GM21723 (cell line): Measurements from ENCODE around the gene RECK.
A peak's percentile ranks its signal among the peaks of the same experiment; 100 is the strongest.
"Not testable (repeated sequence)": the region's sequence is repeated elsewhere in the genome, so short reads cannot be mapped to it uniquely, and the experiment has no call there.

Experiments used
- ATAC-seq: cut with Tn5 transposase; IDR thresholded peaks from one replicate; pipeline ENCODE4 v1.9.1; 2021; ENCODE audit warnings: mild to moderate bottlenecking, moderate library complexity; ENCODE audit not compliant: unreplicated experiment

RECK gene, protein sequence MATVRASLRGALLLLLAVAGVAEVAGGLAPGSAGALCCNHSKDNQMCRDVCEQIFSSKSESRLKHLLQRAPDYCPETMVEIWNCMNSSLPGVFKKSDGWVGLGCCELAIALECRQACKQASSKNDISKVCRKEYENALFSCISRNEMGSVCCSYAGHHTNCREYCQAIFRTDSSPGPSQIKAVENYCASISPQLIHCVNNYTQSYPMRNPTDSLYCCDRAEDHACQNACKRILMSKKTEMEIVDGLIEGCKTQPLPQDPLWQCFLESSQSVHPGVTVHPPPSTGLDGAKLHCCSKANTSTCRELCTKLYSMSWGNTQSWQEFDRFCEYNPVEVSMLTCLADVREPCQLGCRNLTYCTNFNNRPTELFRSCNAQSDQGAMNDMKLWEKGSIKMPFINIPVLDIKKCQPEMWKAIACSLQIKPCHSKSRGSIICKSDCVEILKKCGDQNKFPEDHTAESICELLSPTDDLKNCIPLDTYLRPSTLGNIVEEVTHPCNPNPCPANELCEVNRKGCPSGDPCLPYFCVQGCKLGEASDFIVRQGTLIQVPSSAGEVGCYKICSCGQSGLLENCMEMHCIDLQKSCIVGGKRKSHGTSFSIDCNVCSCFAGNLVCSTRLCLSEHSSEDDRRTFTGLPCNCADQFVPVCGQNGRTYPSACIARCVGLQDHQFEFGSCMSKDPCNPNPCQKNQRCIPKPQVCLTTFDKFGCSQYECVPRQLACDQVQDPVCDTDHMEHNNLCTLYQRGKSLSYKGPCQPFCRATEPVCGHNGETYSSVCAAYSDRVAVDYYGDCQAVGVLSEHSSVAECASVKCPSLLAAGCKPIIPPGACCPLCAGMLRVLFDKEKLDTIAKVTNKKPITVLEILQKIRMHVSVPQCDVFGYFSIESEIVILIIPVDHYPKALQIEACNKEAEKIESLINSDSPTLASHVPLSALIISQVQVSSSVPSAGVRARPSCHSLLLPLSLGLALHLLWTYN

GRCh38 chr9:36036780-36037548 lies at the start of gene RECK:
TSS of gene RECK (plus strand) at chr9:36036913. CDS start at chr9:36036999, 86 bp downstream.
- ATAC-seq, result peak; percentile 89

DNA sequence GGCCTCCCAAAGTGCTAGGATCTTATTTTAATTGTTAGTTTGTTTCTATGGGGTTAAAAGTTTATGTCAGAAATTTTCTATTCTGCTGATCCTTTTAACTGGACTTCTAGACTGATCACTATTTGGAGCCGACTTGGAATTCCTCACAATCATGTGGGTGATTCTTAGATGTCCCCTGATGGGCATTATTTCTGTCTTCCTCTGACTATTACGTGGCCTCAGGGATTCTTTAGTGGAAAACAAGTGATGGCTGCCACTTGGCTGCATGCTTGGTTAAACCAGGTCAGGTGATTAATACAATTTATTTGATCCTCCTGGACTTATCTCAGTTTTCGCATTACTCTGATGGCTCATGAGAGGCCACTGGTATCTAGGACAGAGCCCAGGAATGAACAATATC lies 46.6 kb upstream of the RECK start:
- ATAC-seq, result no peak

- ATAC-seq, result not testable (repeated sequence)
Measured at GRCh38 chr9:35993136-35993535, 43.6 kb upstream of the RECK start.

GRCh38 chr9:35993976-35994720 lies 42.6 kb upstream of the RECK start:
- no peak for ATAC-seq

- no peak for ATAC-seq
Measured at GRCh38 chr9:35994959-35995358, 41.8 kb upstream of the RECK start.

DNA sequence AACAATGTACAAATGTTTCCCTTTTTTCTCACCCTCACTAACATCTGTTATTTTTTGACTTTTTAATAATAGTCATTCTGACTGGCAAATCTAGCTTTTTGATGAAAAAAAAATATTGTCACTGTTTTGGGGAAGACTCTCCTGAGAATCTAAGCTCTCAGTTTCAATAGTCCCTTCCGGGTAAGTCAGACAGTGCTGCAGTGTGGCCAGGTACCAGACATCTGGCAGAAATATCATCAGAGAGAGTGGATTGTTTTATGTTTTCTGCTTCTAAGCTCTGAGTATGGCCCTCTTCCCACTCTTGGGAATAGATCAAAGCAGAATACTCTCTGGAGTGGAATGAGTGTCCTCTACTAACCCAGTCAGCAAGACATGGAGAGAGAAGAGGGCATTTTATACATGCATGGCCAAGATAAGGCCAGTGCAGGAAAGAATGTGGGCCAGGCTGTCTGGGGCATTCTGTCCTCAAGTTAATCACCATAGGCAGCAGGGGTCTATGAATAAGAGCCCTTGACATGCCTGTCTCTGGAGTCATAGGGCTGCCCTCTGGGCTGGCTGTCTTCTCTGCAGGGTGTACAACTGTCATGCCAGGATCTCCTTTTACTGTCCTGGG lies 40.2 kb upstream of the RECK start:
- no peak for ATAC-seq

DNA sequence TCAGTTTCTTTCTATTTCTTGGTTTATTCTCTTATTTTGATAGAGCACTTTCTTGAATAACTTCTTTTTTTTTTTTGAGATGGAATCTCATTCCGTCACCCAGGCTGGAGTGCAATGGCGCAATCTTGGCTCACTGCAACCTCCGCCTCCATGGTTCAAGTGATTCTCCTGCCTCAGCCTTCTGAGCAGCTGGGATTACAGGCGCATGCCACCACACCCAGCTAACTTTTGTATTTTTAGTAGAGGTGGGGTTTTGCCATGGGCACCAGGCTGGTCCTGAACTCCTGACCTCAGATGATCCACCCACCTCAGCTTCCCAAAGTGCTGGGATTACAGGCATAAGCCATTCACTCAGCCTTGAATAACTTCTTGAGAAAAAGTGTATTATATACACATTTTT lies 39.7 kb upstream of the RECK start:
- not testable (repeated sequence) for ATAC-seq

- no peak for ATAC-seq
Measured at GRCh38 chr9:35998333-35998732, 38.4 kb upstream of the RECK start.

DNA sequence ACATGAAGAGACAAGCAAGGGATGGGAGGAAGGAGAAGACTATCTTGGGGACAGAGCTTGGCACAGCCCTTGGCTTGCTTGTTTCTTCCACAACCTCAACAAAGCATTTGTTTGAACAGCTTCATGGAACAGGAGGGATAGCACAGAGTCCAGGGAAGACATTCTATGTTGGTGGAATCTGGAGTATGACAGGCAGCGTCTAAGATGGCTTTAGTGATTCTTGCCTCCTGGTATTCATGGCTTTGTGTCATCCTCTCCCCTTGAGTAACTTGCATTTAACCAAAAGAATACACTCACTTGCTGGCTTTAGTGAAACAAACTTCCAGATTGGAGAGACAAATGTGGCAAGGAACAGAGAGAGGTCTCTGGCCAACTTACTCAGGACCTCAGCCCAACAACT lies 30.8 kb upstream of the RECK start:
- ATAC-seq, result no peak

GRCh38 chr9:36006549-36007315 lies 30.0 kb upstream of the RECK start:
- no peak for ATAC-seq

GRCh38 chr9:36007316-36007708 lies 29.4 kb upstream of the RECK start:
- ATAC-seq, result peak; percentile 74

DNA sequence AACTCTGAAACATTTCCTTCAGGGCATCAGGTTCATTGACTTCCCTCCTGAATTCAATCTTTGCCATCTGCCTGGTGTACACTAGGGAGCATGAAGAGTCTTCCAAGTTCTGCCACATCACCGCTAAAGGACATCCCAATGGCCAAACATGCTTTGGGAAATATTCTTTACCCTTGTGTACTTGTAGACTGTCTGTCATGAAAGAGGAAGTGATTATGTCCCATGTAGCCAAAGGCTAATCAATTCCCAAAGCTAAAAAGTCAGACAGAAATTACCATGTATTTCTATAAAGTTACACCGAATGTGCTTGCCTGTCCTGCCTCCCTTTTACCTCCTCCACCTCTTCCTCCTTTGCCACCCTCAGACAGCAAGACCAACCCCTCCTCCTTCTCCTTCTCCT lies 28.9 kb upstream of the RECK start:
- no peak for ATAC-seq

DNA sequence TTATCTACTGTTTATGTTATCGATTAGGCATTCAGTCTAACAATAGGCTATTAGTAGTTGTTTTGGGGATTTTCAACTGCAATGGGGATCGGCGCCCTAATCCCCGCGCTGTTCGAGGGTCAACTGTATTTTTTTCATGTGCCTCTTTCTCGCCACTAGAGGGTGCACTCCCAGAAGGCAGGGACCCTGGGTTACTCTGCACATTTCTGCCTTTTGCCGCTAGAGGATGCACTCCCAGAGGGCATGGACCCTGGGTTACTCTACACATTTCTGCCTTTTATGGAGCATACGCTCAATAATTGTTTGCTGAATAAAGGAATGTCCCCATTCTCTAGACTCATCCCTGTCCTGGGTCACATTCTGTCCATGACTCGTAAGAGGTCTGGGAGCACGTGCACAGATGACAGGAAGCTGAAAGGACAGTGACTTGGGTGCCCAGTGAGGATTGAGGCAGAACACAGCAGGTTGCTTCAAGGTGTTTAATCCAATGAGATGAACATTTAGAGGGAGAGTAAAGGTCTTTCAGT lies 27.9 kb upstream of the RECK start:
- ATAC-seq, result no peak

DNA sequence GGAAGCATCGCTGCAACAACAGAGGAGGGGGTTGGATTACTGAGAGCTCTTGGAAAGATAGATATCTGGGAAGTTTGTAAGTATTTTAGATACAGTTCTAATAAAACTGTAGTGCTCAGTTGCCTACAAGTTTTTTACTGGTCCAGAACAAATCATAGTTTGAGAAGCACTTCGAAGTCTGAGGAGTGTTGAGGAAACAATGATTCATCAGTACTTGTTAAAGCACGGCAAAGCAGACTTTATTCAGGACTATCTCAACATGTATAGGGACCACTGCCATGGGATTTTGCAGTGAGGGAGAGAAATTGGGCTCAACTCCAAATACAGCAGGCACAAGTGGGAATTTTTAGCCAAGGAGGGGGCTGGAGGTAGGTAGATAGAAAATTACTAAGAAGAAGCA lies 25.3 kb upstream of the RECK start:
- ATAC-seq, result no peak

GRCh38 chr9:36017278-36017677 lies 19.4 kb upstream of the RECK start:
- ATAC-seq, result no peak

- no peak for ATAC-seq
Measured at GRCh38 chr9:36018129-36018528, 18.6 kb upstream of the RECK start.

- no peak for ATAC-seq
Measured at GRCh38 chr9:36018891-36019720, 17.6 kb upstream of the RECK start.

DNA sequence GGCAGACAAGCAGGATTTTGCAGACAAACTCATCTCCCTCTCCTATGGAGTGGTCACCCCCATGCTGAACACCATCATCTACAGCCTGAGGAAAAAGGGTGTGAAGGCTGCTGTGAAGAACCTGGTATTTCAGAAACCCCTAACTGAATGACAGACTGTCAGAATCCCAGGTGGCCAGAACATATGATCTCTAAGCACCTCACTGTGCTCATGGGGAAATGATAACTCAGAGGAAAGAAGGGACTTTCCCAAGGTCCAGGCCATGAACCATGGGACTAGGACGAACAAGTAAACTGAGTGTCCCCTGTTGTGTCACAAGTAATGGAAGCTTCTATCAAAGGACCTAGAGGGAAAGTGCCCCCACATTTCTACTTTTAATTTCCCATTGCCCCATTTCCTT lies 14.7 kb upstream of the RECK start:
- no peak for ATAC-seq
